Fibroblast of the conjunctiva (primary cell): ENCODE results near the gene SND1.
"Not testable (repeated sequence)": the region's sequence is repeated elsewhere in the genome, so short reads cannot be mapped to it uniquely, and the experiment has no call there.

Source experiments
- DNase-seq: peaks from one replicate; pipeline ENCODE4 v3.0.0-alpha.2; 2010; ENCODE audit warnings: low read depth

SND1 gene

DNA sequence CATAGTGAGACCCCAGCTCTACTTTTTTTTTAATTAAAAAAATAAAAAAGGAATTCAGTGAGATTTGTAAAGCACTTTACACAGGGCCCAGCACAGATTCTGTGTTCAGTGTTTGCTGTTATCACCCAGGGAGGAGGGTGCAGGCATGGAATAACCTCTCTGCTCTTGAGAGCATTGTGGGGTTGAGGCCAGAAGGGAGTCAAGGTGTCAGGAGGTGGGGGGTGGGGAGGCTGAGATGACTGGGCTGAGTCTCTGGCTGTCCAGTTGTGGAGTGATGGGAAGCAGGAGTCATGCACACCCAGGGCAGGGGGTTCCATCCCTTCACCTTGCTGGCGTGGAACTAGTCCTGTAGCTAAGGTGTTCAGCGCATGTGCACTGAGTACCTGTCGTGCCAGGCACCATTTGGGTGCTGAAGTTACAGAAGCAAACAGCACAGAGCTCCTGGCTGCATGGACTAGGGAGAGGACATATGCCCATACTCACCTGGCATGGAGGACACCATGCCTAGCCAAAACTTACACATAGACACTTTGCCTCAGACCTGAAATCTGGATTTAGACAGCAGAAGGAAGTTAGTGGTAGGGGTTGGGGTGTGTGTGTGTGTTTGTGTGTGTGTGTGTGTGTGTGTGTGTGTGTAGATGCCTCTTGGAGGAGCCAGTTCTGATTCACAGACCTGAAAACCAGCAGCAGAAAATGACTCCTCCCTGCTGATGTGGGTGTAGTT is 448.4 kb downstream of the SND1 start:
- no peak for DNase-seq

GRCh38 chr7:128100949-128101713 is 449.1 kb downstream of the SND1 start:
- no peak for DNase-seq

DNA sequence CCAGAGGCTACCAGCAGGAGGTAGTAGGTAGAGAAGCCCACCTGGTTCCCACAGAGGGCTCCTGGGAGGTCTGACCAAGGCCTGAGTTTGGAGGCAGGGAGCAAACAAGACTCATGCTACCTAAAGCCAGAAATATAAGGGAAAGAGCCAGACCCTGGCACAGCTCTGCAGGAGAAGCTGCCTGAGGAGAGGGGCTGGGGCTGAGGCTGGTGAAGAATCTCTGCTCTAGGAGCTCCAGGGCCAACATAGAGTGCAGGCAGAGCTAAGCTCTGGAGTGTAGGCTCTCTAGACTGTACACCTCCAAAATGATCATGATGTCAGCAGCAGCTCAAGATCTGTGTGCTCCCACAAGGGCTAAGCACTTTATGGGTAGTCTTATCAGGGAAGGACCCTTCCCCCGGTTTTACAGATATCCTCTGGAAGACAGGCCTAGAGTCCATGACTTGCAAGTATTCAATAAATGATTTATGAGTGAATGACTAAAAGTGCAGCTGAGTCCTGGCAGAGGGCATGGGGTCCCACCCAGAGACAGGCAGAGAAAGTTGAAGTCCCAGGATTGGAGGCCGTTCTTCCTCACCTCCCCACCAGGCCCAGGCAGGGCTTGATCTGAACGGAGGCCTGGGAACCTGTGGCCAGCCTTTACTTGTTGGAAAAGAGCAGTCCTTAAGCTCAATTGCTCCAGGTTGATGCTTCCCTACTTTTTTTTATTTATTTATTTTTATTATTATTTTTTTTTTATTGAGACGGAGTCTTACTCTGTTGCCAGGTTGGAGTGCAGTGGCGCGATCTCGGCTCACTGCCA is 450.7 kb downstream of the SND1 start:
- no peak for DNase-seq

- DNase-seq: no peak
These were observed 451.6 kb downstream of the SND1 start for GRCh38 chr7:128103498-128104107.

DNA sequence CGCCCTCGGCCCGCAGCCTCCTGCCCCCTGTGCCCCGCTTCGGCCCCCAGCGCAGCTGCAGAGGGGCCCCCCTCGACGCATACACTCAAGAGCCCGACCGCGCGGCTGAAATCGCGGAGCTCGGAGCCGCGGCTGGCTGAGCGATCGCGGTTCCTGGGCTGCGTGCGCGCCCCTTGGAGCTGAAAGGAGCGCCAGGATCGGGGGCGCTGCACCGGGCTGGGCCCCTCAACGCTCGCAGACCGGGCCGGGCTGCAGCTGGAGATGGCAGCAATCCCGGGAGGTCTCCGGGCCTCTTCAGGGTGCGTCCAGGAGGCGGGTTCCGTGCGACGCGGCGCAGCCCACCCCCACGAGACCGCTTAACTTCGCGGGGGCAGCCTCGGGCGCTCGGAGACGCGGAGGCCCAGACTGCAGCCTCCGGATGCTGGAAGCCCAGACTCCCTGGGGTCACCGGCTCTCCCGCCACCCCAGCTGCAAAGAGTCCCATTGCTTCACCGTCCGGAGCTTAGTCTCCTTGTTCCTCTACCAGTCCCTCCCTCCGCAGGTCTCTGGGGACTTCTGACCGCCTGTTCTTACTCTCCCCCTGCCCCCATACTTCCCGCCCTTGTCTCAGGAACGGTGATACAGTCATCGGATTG is 452.2 kb downstream of the SND1 start:
- DNase-seq: no peak

DNA sequence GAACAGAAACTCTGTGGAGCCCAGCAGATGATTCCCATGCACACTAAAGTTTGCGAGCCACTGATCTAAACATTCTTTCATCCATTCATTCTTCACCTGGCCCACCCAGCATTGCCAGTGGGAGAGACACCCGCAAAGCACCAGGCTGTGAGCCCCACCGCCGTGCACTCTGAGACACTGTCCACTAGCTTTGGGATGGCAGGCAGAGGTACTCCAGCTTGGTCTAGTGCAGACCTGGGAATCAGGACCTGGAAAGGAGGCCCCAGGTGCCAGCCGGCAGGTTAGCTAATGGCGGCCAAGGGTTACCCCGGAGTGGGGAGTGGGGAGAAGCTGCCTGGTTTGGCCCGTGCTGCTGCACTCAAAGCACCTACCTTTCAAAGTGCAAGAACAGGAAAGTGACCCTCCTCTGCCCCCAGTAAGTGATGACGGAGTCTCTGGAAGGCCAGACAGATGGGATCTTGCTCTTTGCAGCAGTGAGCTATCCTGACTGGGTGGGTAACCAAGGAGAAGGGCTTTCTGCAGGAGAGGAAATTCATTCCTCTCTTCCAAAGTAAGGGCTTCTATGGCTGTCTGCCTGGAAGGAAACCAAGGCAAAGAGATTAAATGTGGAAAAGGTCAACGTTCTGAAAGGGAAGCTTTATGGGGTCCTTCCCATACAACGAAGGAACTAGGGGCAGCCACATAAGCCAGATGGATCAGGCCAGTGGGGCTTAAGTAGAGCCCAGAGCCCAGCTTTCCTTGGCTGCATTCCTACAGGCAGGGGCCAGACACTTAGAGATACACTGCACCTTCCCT is 453.4 kb downstream of the SND1 start:
- DNase-seq: no peak

DNA sequence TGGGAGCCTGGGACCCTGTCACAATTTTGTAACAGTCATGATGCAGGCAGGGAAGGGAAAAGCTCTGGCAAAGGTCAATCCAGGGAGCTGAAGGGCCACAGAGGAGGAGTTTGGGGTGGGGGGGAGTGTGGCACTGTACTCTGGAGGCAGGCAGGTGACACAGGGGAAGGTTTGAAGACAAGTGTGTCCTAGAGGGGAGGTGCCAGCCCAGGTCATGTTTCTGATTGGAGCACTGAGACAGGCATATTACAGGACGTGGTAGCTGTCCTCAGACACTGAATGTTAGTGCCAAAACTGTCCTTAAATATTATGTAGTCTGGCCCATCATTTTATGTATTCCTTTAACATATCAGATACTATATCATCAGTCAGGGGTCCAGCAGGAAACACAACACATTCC is 454.8 kb downstream of the SND1 start:
- DNase-seq: no peak

- not testable (repeated sequence) for DNase-seq
These were observed 455.5 kb downstream of the SND1 start for GRCh38 chr7:128107516-128107915.

- no peak for DNase-seq
These were observed 456.1 kb downstream of the SND1 start for GRCh38 chr7:128108129-128108528.

GRCh38 chr7:128108641-128109423 is 456.8 kb downstream of the SND1 start:
- no peak for DNase-seq

- DNase-seq: not testable (repeated sequence)
These were observed 457.5 kb downstream of the SND1 start for GRCh38 chr7:128109424-128109969.

GRCh38 chr7:128110641-128111364 is 458.8 kb downstream of the SND1 start:
- DNase-seq: no peak

- DNase-seq: no peak
These were observed 460.2 kb downstream of the SND1 start for GRCh38 chr7:128112018-128112780.

GRCh38 chr7:128112781-128113221 is 460.8 kb downstream of the SND1 start:
- no peak for DNase-seq

DNA sequence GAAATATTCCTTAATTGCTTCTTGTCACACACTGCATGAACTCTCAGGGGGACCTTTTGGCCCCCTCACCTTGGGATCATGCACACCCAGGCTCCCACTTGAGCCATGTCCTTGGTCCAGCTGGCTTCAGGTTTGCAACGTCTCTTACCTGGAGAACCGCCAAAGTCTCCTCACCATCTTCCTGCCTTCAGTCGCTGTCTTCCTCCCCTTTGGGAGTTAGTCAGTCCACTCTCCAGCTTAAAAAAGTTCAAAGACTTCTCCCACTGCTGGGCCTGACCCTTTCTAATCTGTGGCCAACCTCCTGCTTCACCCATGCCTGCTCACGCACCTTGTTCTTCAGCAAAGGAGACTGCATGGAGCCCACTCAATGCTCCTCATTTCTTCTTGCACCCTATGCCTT is 461.8 kb downstream of the SND1 start:
- DNase-seq: no peak

DNA sequence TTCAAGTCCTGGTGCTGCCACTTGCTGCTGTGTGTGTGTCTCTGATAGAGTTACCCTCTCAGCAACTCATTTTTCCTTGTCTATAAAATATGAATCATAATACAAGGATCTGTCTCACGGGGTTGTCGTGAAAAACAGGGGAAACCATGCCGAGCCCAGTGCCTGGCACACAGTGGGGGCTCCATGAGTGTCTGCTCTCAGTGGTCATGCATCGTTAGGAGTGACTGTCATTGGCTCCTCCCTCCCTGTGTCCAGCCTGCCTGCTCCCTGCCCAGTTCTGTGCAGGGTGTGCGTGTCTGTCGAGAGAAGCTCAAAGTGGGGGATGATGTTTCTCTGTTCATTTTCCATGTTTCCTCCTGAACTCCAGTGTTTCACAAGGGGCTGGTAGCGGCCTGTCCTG is 462.8 kb downstream of the SND1 start:
- no peak for DNase-seq

DNA sequence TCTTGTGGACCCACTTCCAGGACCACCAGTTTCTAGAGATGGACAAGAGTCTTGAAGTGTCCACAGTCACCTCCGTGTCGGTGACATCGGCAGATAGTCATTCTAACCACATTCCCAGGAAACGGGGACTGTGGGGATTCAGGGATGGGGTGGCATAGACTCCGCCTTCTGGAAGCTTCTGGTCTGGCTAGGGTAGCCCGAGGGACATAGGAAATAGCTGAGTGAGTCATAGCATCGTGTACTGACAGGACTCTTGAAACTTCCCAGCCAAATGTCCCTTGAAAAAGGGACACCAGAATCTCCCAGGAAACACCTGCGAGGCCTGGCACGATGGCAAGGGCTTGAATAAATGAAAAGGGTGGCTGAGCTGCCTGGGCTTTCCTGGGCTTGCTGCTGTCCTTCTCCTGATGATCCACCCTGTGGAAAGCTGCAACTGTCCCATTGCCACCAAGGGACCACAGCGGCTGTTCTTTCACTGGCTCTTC is 463.4 kb downstream of the SND1 start:
- DNase-seq: no peak
